Hematopoietic multipotent progenitor cell treated with erythropoietin and hydrocortisone succinate and interleukin-3 and kit ligand, for 6 days (in vitro differentiated cells): Measurements from ENCODE around the gene SMCO4.
"Not testable (repeated sequence)": the region's sequence is repeated elsewhere in the genome, so short reads cannot be mapped to it uniquely, and the experiment has no call there.

Source experiments
- DNase-seq: peaks from one replicate; pipeline ENCODE4 v3.0.0-alpha.2; 2015

The SMCO4 gene

DNA sequence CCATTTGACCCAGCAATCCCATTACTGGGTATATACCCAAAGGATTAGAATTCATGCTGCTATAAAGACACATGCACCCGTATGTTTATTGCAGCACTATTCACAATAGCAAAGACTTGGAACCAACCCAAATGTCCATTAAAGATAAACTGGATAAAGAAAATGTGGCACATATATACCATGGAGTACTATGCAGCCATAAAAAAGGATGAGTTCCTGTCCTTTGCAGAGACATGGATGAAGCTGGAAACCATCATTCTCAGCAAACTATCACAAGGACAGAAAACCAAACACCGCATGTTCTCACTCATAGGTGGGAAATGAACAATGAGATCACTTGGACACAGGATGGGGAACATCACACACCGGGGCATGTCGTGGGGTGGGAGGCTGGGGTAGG lies 79.5 kb downstream of the SMCO4 start:
- not testable (repeated sequence) for DNase-seq

DNA sequence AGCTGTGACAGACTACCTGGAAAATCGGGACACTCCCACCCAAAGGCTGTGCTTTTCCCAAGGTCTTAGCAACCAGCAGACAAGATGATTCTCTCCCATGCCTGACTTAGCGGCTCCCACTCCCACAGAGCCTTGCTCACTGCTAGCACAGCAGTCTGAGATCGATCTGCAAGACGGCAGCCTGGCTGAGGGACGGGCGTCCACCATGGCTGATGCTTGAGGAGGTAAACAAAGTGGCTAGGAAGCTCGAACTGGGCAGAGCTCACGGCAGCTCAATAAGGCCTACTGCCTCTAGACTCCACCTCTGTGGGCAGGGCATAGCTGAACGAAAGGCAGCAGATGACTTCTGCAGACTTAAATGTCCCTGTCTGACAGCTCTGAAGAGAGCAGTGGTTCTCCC lies 84.9 kb downstream of the SMCO4 start:
- no peak for DNase-seq

DNA sequence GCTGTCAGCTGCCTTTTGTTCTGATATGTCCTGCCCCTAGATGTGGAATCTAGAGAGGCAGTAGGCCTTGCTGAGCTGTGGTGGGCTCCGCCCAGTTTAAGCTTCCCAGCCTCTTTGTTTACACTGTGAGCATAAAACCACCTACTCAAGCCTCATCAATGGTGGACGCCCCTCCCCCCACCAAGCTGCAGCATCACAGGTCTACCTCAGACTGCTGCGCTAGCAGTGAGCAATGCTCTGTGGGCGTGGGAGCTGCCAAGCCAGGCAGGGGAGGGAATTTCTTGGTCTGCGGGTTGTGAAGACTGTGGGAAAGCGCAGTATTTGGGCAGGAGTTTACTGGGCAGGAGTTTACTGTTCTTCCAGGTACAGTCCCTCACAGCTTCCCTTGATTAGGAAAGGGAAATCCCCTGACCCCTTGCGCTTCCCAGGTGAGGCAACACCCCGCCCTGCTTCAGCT lies 98.5 kb downstream of the SMCO4 start:
- DNase-seq = no peak

DNA sequence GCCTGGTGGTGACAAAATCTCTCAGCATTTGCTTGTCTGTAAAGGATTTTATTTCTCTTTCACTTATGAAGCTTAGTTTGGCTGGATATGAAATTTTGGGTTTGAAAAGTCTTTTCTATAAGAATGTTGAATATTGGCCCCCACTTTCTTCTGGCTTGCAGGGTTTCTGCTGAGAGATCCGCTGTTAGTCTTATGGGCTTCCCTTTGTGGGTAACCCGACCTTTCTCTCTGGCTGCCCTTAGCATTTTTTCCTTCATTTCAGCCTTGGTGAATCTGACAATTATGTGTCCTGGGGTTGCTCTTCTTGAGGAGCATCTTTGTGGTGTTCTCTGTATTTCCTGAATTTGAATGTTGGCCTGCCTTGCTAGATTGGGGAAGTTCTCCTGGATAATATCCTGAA lies 100.0 kb downstream of the SMCO4 start:
- DNase-seq = not testable (repeated sequence)

DNA sequence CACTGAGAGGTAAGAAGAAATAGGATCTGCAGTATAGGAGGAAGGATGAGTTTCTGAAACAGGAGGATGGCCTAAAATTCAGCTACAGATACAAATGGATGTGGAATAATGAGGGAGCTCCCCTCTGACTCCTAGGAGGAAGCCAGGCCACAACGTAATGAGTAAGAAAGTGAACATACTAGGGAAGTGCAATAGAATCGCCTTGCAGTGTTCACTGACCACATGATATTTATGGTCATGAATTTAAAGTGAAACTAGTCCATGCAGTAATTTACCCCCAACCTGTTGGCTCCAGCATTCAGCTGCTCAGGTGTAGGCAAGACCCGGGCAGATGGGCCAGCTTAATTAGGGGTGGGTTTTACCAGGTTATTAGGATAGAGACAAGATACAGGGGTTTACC lies 110.9 kb downstream of the SMCO4 start:
- DNase-seq = no peak
